ENCODE results near the gene NRF1. TPM values are rescaled to one million over a fixed set of nuclear protein-coding genes. Genes with fewer than 3 reads are reported as not detected.
A peak's percentile ranks its signal among the peaks of the same experiment; 100 is the strongest.

Gene NRF1
- polyA plus RNA-seq, 1 experiment = 13.3 TPM

GRCh38 chr7:129779602-129780256 is 168.2 kb downstream of the NRF1 start:
- ChIA-PET POLR2A (interaction anchor here (0.6 kb wide), 1 partner anchor 34 kb away, joined by 3 read pairs; no protein-coding TSS in a partner anchor), CTCF (interaction anchor here (0.6 kb wide), 1 partner anchor 9 kb away, joined by 3 read pairs; no protein-coding TSS in a partner anchor)
- no peak for DNase-seq (ENCODE audit: low read depth)

GRCh38 chr7:129780257-129780973 is 168.9 kb downstream of the NRF1 start:
- TF ChIP-seq CTCF (IDR thresholded peaks at IDR 0.05; ENCODE audit: insufficient read depth, low read depth, low read length) = no peak
- Histone ChIP-seq H3K36me3 (ENCODE audit: control insufficient read depth, insufficient read depth, low read length) (no peaks in the 10 kb centered on the region), H3K27me3 (ENCODE audit: control insufficient read depth, insufficient read depth, low read length) (peaks cover 65% of the 10 kb centered on the region), H3K4me3 (ENCODE audit: low read depth, low read length) (no peak overlapping the region; the same call in 1 of the 2 replicates)
- ChIA-PET CTCF (interaction anchor here (0.6 kb wide), 1 partner anchor 10 kb away, joined by 3 read pairs; no protein-coding TSS in a partner anchor), POLR2A (no interaction called here)
- DNase-seq (ENCODE audit: low read depth) = no peak

More at GRCh38 chr7:129779602-129780256, 168.2 kb downstream of the NRF1 start:
- Histone ChIP-seq H3K36me3 (ENCODE audit: control insufficient read depth, insufficient read depth, low read length) (no peaks in the 10 kb centered on the region), H3K4me3 (ENCODE audit: low read depth, low read length) (peak overlapping the region; percentile 6; the same call in 1 of the 2 replicates), H3K27me3 (ENCODE audit: control insufficient read depth, insufficient read depth, low read length) (peaks cover 59% of the 10 kb centered on the region)
- TF ChIP-seq CTCF (IDR thresholded peaks at IDR 0.05; ENCODE audit: insufficient read depth, low read depth, low read length) = no peak

GRCh38 chr7:129780974-129781927 is 169.7 kb downstream of the NRF1 start:
- POLR2A ChIA-PET = no interaction called here
- TF ChIP-seq CTCF (IDR thresholded peaks at IDR 0.05; ENCODE audit: insufficient read depth, low read depth, low read length) = no peak
- CTCF ChIA-PET = interaction anchor here (0.7 kb wide), 1 partner anchor 230 kb away, joined by 3 read pairs; no protein-coding TSS in a partner anchor

GRCh38 chr7:129781928-129782817 is 170.7 kb downstream of the NRF1 start:
- Histone ChIP-seq H3K4me3 (ENCODE audit: low read depth, low read length) (no peak overlapping the region), H3K27me3 (ENCODE audit: control insufficient read depth, insufficient read depth, low read length) (peaks cover 69% of the 10 kb centered on the region), H3K36me3 (ENCODE audit: control insufficient read depth, insufficient read depth, low read length) (no peaks in the 10 kb centered on the region)
- TF ChIP-seq CTCF (IDR thresholded peaks at IDR 0.05; ENCODE audit: insufficient read depth, low read depth, low read length) = no peak
- no peak for DNase-seq (ENCODE audit: low read depth)
- POLR2A ChIA-PET = no interaction called here
- CTCF ChIA-PET = interaction anchor here (0.7 kb wide), 1 partner anchor 229 kb away, joined by 3 read pairs; no protein-coding TSS in a partner anchor

More at GRCh38 chr7:129780974-129781927, 169.7 kb downstream of the NRF1 start:
- DNase-seq (ENCODE audit: low read depth) = no peak
- Histone ChIP-seq H3K4me3 (ENCODE audit: low read depth, low read length) (no peak overlapping the region), H3K27me3 (ENCODE audit: control insufficient read depth, insufficient read depth, low read length) (peaks cover 69% of the 10 kb centered on the region), H3K36me3 (ENCODE audit: control insufficient read depth, insufficient read depth, low read length) (no peaks in the 10 kb centered on the region)
